IMR-90 (cell line): ENCODE measurements around the gene METTL23. TPM values are rescaled to one million over a fixed set of nuclear protein-coding genes. Genes with fewer than 3 reads are reported as not detected.

Experiments
- ATAC-seq: fragments of 200-7000 bp; cut with Tn5 transposase; 2 replicates; pipeline ENCODE4 v1.9.1; 2020; ENCODE audit warnings: low read depth, mild to moderate bottlenecking, moderate library complexity
- BruUV-seq: library from RNA; stranded (reverse); fragments of 400-500 nt; replicated peaks from 2 replicates; lab custom pipeline; 2021; lab: Mats Ljungman, UMichigan
- CTCF ChIA-PET: fragments of 300-600 bp; formaldehyde crosslinking; extraction: SDS; loops from one replicate; lab custom pipeline; 2021; ENCODE audit warnings: antibody characterized with exemption; lab: Yijun Ruan, JAX
- POLR2A ChIA-PET: fragments of 300-600 bp; sonication (Branson Sonifier 250); formaldehyde crosslinking; loops from one replicate; lab custom pipeline; 2022; ENCODE audit warnings: antibody characterized with exemption; ENCODE audit not compliant: unreplicated experiment; lab: Charles Lee
- DNase-seq: peaks from one replicate; pipeline ENCODE4 v3.0.0; 2013
- H2AFZ ChIP-seq: replicated peaks from 2 replicates; pipeline ENCODE3; 2013; ENCODE audit warnings: low read length, mild to moderate bottlenecking; ENCODE audit not compliant: poor library complexity
- H2AK5ac ChIP-seq: 2 replicates; pipeline ENCODE4 v1.6.1; 2013; ENCODE audit warnings: low read depth, low read length, inconsistent platforms
- H2AK9ac ChIP-seq: replicated peaks from 2 replicates; pipeline ENCODE3; 2013; ENCODE audit warnings: mild to moderate bottlenecking, low read depth, low read length, moderate library complexity; ENCODE audit not compliant: poor library complexity
- H2BK120ac ChIP-seq: 2 replicates; pipeline ENCODE4 v1.6.1; 2013; ENCODE audit warnings: low read depth, low read length, inconsistent platforms
- H2BK15ac ChIP-seq: 3 replicates; pipeline ENCODE4 v1.6.1; 2013; ENCODE audit warnings: low read depth, low read length, inconsistent platforms
- H2BK20ac ChIP-seq: 2 replicates; pipeline ENCODE4 v1.6.1; 2013; ENCODE audit warnings: low read depth, mild to moderate bottlenecking, inconsistent platforms, low read length, moderate library complexity
- H2BK5ac ChIP-seq: 2 replicates; pipeline ENCODE4 v1.6.1; 2013; ENCODE audit warnings: mild to moderate bottlenecking, low read depth, low read length, inconsistent platforms; ENCODE audit not compliant: poor library complexity, severe bottlenecking
- H3K14ac ChIP-seq: replicated peaks from 2 replicates; pipeline ENCODE4 v1.6.1; 2013; ENCODE audit warnings: low read depth, low read length, inconsistent platforms
- H3K18ac ChIP-seq: 2 replicates; pipeline ENCODE4 v1.6.1; 2013; ENCODE audit warnings: low read depth, low read length, control low read depth
- H3K23ac ChIP-seq: 2 replicates; pipeline ENCODE4 v1.6.1; 2013; ENCODE audit warnings: low read depth, low read length, inconsistent platforms
- H3K27ac ChIP-seq: 2 replicates; pipeline ENCODE4 v1.5.1; 2013; ENCODE audit warnings: mild to moderate bottlenecking, control low read depth, low read length; ENCODE audit not compliant: insufficient read depth
- H3K27me3 ChIP-seq: 2 replicates; pipeline ENCODE4 v1.6.1; 2013; ENCODE audit warnings: low read length; ENCODE audit not compliant: control insufficient read depth, insufficient read depth
- H3K36me3 ChIP-seq: 2 replicates; pipeline ENCODE4 v1.6.1; 2013; ENCODE audit warnings: low read length, mixed read lengths; ENCODE audit not compliant: control insufficient read depth, insufficient read depth
- H3K4ac ChIP-seq: 2 replicates; pipeline ENCODE4 v1.6.1; 2013; ENCODE audit warnings: low read depth, low read length, inconsistent platforms
- H3K4me1 ChIP-seq: 2 replicates; pipeline ENCODE4 v1.6.1; 2013; ENCODE audit warnings: low read length, mixed read lengths; ENCODE audit not compliant: control insufficient read depth, insufficient read depth
- H3K4me2 ChIP-seq: 2 replicates; pipeline ENCODE4 v1.6.1; 2013; ENCODE audit warnings: low read depth, mild to moderate bottlenecking, control low read depth, low read length, moderate library complexity
- H3K4me3 ChIP-seq: 2 replicates; pipeline ENCODE4 v1.5.1; 2013; ENCODE audit warnings: low read depth, mild to moderate bottlenecking, control low read depth, low read length, moderate library complexity; ENCODE audit not compliant: insufficient read depth
- H3K56ac ChIP-seq: 2 replicates; pipeline ENCODE4 v1.6.1; 2013; ENCODE audit warnings: low read length, inconsistent platforms; ENCODE audit not compliant: insufficient read depth; ENCODE audit errors: extremely low read depth
- H3K79me1 ChIP-seq, 2 experiments: 2 replicates each; pipeline ENCODE4 v1.6.1; 2013; ENCODE audit warnings: low read length in 2 of 2, inconsistent platforms in 1 of 2, low read depth in 1 of 2
- H3K9ac ChIP-seq: 2 replicates; pipeline ENCODE4 v1.6.1; 2013; ENCODE audit warnings: low read depth, low read length, control low read depth
- H3K9me1 ChIP-seq: 2 replicates; pipeline ENCODE4 v1.6.1; 2013; ENCODE audit warnings: low read length, inconsistent platforms; ENCODE audit not compliant: insufficient read depth
- H3K9me3 ChIP-seq: 2 replicates; pipeline ENCODE4 v1.6.1; 2013; ENCODE audit warnings: low read length; ENCODE audit not compliant: control insufficient read depth, insufficient read depth
- H4K20me1 ChIP-seq: 2 replicates; pipeline ENCODE4 v1.6.1; 2013; ENCODE audit warnings: low read length, inconsistent platforms; ENCODE audit not compliant: insufficient read depth
- H4K5ac ChIP-seq: 2 replicates; pipeline ENCODE4 v1.6.1; 2013; ENCODE audit warnings: mild to moderate bottlenecking, low read depth, low read length, control low read depth
- H4K8ac ChIP-seq, 2 experiments: 2 replicates each; pipeline ENCODE4 v1.6.1; 2013; ENCODE audit warnings: low read depth in 2 of 2, low read length in 2 of 2, control low read depth in 1 of 2, inconsistent platforms in 1 of 2
- H4K91ac ChIP-seq: 2 replicates; pipeline ENCODE4 v1.6.1; 2013; ENCODE audit warnings: low read depth, low read length, inconsistent platforms; ENCODE audit not compliant: insufficient read depth
- CTCF ChIP-seq: conservative IDR thresholded peaks from 2 replicates; pipeline ENCODE4 v1.5.1; 2012; ENCODE audit warnings: mild to moderate bottlenecking, low read depth, low read length, improper control_type of control experiment
- SMC3 ChIP-seq: fragments of 150-350 bp; IDR thresholded peaks from 2 replicates; pipeline ENCODE4 v1.6.1; 2016; ENCODE audit warnings: low read depth, mild to moderate bottlenecking, antibody characterized with exemption, low read length, moderate library complexity
- WGBS, 2 experiments: methylation state at CpG; one replicate each; pipeline versions ENCODE4 v1.1.5 to v1.1.7; 2013; ENCODE audit warnings: missing lambda C conversion rate in 2 of 2; ENCODE audit not compliant: insufficient read length in 1 of 2; ENCODE audit errors: extremely low coverage in 2 of 2; 5-methylcytosine and 5-hydroxymethylcytosine counted together
- dilution Hi-C: fragments of 300-500 bp; cut with HindIII; formaldehyde crosslinking; loops from one replicate; pipeline ENCODE4 v1.14.3; 2018; ENCODE audit warnings: low sequenced_read_pairs; ENCODE audit not compliant: unreplicated experiment
- in situ Hi-C: fragments of 300-500 bp; cut with MboI; formaldehyde crosslinking; loops from 3 replicates; pipeline ENCODE4 v1.14.3; 2019; ENCODE audit warnings: low sequenced_read_pairs, inconsistent platforms, mixed read lengths
- intact Hi-C: fragments of 100-400 bp; cut with micrococcal nuclease; formaldehyde crosslinking; loops from 2 replicates; pipeline ENCODE4 v1.10.0; 2022
- polyA plus RNA-seq, 3 experiments: library from polyadenylated mRNA; depleted of rRNA; stranded (reverse); fragments of >200 nt; gene quantifications; 2 replicates each; pipeline ENCODE4 v1.2.3, GENCODE V29; 2012; ENCODE audit warnings: low replicate concordance in 1 of 3
- total RNA-seq: library from RNA; depleted of rRNA; stranded (reverse); fragments of >200 nt; gene quantifications from 2 replicates; pipeline ENCODE4 v1.2.3, GENCODE V29; 2012

METTL23 gene
- total and polyA plus RNA-seq, 2 of the 4 experiments (the other 2 are of a cell fraction), result 18.8 to 32.1 TPM

DNA sequence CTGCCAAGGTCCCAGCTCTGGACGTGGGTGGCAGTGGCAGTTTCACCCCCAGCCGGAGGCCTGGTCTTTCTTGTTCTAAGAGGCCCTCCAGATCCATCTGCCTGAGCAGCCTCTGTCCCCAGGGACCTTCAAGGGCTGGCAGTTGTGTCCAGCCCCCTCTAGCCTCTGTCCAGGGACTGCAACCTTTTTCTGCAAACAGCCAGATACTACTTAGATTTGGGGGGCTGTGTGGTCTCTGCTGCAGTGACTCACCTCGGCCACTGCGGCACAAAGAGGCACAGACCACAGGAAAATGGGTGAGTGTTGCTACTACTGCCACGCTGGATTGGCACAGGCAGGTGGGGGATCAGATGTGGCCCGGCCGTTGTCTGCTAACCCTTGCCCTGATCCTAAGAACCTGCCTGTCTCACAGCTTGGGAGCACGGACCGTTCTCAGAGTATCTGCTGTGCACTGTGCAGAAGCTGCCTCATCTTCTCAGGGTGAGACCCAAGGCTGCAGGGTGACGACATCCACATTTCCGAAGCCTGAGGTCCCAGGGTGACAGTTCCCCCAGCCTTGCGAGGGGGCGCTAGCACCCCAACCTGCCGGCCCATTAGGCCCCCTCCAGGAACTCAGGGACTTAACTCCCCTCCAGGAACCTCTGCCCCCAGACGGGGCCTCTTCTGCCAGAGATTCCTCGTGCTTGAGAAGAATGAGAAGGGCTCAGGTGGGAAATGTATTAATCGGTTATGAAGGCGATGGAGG, 43.5 kb upstream of the METTL23 start:
- in situ Hi-C loops (no loop called here), intact Hi-C loops (loop anchor here (10.0 kb wide), 1 partner anchor 1922 kb away; no protein-coding TSS in a partner anchor), dilution Hi-C loops (no loop called here)
- Histone ChIP-seq H3K4me2 (no peak overlapping the region), H4K8ac (no peak overlapping the region), H3K18ac (no peak overlapping the region), H3K9me1 (peaks cover 4% of the 10 kb centered on the region), H3K36me3 (peaks cover 57% of the 10 kb centered on the region), H2BK20ac (no peak overlapping the region), H3K56ac (no peak overlapping the region), H2BK120ac (no peak overlapping the region), H4K5ac (no peak overlapping the region), H2AK9ac (peak overlapping the region; percentile 18), H2AK5ac (no peak overlapping the region), H3K4me3 (no peak overlapping the region), H3K23ac (no peak overlapping the region), H3K27me3 (no peaks in the 10 kb centered on the region), H3K79me1 (peaks cover 5 to 64% of the 10 kb centered on the region in 2 experiments; a peak in 3 of 4 replicates), H4K20me1 (peaks cover 31% of the 10 kb centered on the region), H2BK5ac (no peak overlapping the region), H3K9me3 (no peaks in the 10 kb centered on the region), H2AFZ (no peak overlapping the region), H3K27ac (no peak overlapping the region), H3K14ac (no peak overlapping the region), H3K4me1 (peaks cover 19% of the 10 kb centered on the region), H4K91ac (no peak overlapping the region), H3K9ac (no peak overlapping the region), H3K4ac (no peak overlapping the region), H2BK15ac (no peak overlapping the region)
- no TSS peak for BruUV-seq
- 90% methylated on average over 7 of the region's 18 CpGs; no CpG with 5 or more reads in 1 of the 2 experiments for WGBS, 2 experiments
- peak; percentile 26; the same call in 1 of the 2 replicates for TF ChIP-seq CTCF
- TF ChIP-seq SMC3, result no peak
- no peak for DNase-seq
- ChIA-PET CTCF (no interaction called here), POLR2A (no interaction called here)
- no peak for ATAC-seq
